B cell (primary cell): ENCODE measurements around the gene TXNDC5.

Source experiments
- EZH2 ChIP-seq: IDR thresholded peaks from 2 replicates; pipeline ENCODE4 v1.6.1; 2012; ENCODE audit warnings: borderline replicate concordance, low read depth, mild to moderate bottlenecking, moderate library complexity, low read length; ENCODE audit not compliant: insufficient read depth, poor library complexity, severe bottlenecking
- TF ChIP-seq, protein P1 (sequence below): fragments of 200-600 bp; IDR thresholded peaks from one replicate; pipeline ENCODE4 v1.8.0; 2022; ENCODE audit warnings: antibody characterized with exemption, mild to moderate bottlenecking

DNA sequence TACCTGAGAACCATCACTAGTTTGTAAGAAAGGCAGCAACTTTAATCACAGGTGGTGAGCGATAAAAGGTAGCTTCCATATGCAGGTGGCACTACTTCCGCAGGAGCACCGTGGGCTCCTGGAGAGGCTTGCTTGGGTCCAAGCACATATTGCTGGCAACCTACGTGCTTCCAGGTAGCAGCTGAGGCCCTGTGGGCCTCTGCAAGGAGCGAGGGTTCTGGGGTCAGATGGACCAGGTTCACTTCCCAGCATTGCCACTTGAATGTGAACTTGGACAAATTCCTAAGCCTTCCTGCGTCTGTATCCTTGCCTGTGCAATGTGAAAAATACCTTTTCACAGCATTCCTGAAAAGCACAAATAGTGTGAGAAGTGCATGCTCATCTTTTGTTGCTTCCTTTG lies 31.0 kb downstream of the TXNDC5 start:
- TF ChIP-seq, protein P1, sequence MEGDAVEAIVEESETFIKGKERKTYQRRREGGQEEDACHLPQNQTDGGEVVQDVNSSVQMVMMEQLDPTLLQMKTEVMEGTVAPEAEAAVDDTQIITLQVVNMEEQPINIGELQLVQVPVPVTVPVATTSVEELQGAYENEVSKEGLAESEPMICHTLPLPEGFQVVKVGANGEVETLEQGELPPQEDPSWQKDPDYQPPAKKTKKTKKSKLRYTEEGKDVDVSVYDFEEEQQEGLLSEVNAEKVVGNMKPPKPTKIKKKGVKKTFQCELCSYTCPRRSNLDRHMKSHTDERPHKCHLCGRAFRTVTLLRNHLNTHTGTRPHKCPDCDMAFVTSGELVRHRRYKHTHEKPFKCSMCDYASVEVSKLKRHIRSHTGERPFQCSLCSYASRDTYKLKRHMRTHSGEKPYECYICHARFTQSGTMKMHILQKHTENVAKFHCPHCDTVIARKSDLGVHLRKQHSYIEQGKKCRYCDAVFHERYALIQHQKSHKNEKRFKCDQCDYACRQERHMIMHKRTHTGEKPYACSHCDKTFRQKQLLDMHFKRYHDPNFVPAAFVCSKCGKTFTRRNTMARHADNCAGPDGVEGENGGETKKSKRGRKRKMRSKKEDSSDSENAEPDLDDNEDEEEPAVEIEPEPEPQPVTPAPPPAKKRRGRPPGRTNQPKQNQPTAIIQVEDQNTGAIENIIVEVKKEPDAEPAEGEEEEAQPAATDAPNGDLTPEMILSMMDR = no peak
- no peak for TF ChIP-seq EZH2
